ENCODE results near the gene JAG1.
A peak's percentile ranks its signal among the peaks of the same experiment; 100 is the strongest.
"Not testable (repeated sequence)": the region's sequence is repeated elsewhere in the genome, so short reads cannot be mapped to it uniquely, and the experiment has no call there.

Gene JAG1

GRCh38 chr20:10639077-10639736 is 34.6 kb downstream of the JAG1 start:
- FAIRE-seq (no peak), DNase-seq (ENCODE audit: low spot score) (no peak)

- FAIRE-seq: no peak
- no peak for DNase-seq (ENCODE audit: low spot score)
Measured at GRCh38 chr20:10637563-10637962, 36.2 kb downstream of the JAG1 start.

- FAIRE-seq (no peak), DNase-seq (ENCODE audit: low spot score) (no peak)
Measured at GRCh38 chr20:10637031-10637559, 36.7 kb downstream of the JAG1 start.

GRCh38 chr20:10636326-10636818 is 37.4 kb downstream of the JAG1 start:
- FAIRE-seq: no peak
- peak; percentile 13 for DNase-seq (ENCODE audit: low spot score)

- FAIRE-seq (no peak), DNase-seq (ENCODE audit: low spot score) (no peak)
Measured at GRCh38 chr20:10635476-10636208, 38.2 kb downstream of the JAG1 start.

- FAIRE-seq: no peak
- no peak for DNase-seq (ENCODE audit: low spot score)
Measured at GRCh38 chr20:10634683-10635411, 39.0 kb downstream of the JAG1 start.

GRCh38 chr20:10634211-10634610 is 39.6 kb downstream of the JAG1 start:
- DNase-seq (ENCODE audit: low spot score) (no peak), FAIRE-seq (no peak)

GRCh38 chr20:10633718-10634117 is 40.1 kb downstream of the JAG1 start:
- FAIRE-seq: no peak

GRCh38 chr20:10632721-10633509 is 40.9 kb downstream of the JAG1 start:
- no peak for FAIRE-seq
- DNase-seq (ENCODE audit: low spot score): no peak

More at GRCh38 chr20:10633718-10634117, 40.1 kb downstream of the JAG1 start:
- DNase-seq (ENCODE audit: low spot score): no peak

- FAIRE-seq (no peak), DNase-seq (ENCODE audit: low spot score) (no peak)
Measured at GRCh38 chr20:10631126-10631525, 42.7 kb downstream of the JAG1 start.

GRCh38 chr20:10629946-10630650 is 43.7 kb downstream of the JAG1 start:
- FAIRE-seq (no peak), DNase-seq (ENCODE audit: low spot score) (no peak)

- FAIRE-seq: no peak
Measured at GRCh38 chr20:10626896-10627295, 46.9 kb downstream of the JAG1 start.

GRCh38 chr20:10625641-10626040 is 48.2 kb downstream of the JAG1 start:
- FAIRE-seq: no peak
- DNase-seq (ENCODE audit: low spot score): no peak

More at GRCh38 chr20:10626896-10627295, 46.9 kb downstream of the JAG1 start:
- DNase-seq (ENCODE audit: low spot score): no peak

- DNase-seq (ENCODE audit: low spot score) (no peak), FAIRE-seq (no peak)
Measured at GRCh38 chr20:10622657-10623418, 51.0 kb downstream of the JAG1 start.

GRCh38 chr20:10621149-10621548 is 52.6 kb downstream of the JAG1 start:
- DNase-seq (ENCODE audit: low spot score): no peak
- FAIRE-seq: no peak

GRCh38 chr20:10619427-10619826 is 54.4 kb downstream of the JAG1 start:
- DNase-seq (ENCODE audit: low spot score): peak; percentile 33
- no peak for FAIRE-seq

- no peak for FAIRE-seq
- no peak for DNase-seq (ENCODE audit: low spot score)
Measured at GRCh38 chr20:10618611-10619245, 55.1 kb downstream of the JAG1 start.

- FAIRE-seq; DNase-seq (ENCODE audit: low spot score): not testable (repeated sequence)
Measured at GRCh38 chr20:10617549-10618133, 56.2 kb downstream of the JAG1 start.

GRCh38 chr20:10616212-10616611 is 57.6 kb downstream of the JAG1 start:
- DNase-seq (ENCODE audit: low spot score) (no peak), FAIRE-seq (no peak)
